ENCODE data around the gene RBP3. TPM values are rescaled to one million over a fixed set of nuclear protein-coding genes. Genes with fewer than 3 reads are reported as not detected.

RBP3 gene
- total RNA-seq, 1 donor from 2014 or later = not detected

- TF ChIP-seq CTCF (IDR thresholded peaks at IDR 0.05; ENCODE audit: insufficient read depth, low read length, poor library complexity, severe bottlenecking) = no peak
- DNase-seq (ENCODE audit: low read depth) = no peak
- H3K27me3 ChIP-seq (ENCODE audit: control insufficient read depth, insufficient read depth, low read length) = no peaks in the 10 kb centered on the region
- no peak overlapping the region for H3K4me3 ChIP-seq (ENCODE audit: low read depth, low read length)
- no peaks in the 10 kb centered on the region for H3K36me3 ChIP-seq (ENCODE audit: control insufficient read depth, insufficient read depth, low read length)
Observed at GRCh38 chr10:47400251-47400650, 52.1 kb downstream of the RBP3 start.

- no peaks in the 10 kb centered on the region for H3K27me3 ChIP-seq (ENCODE audit: control insufficient read depth, insufficient read depth, low read length)
- no peaks in the 10 kb centered on the region for H3K36me3 ChIP-seq (ENCODE audit: control insufficient read depth, insufficient read depth, low read length)
- no peak overlapping the region for H3K4me3 ChIP-seq (ENCODE audit: low read depth, low read length)
- TF ChIP-seq CTCF (IDR thresholded peaks at IDR 0.05; ENCODE audit: insufficient read depth, low read length, poor library complexity, severe bottlenecking) = no peak
- no peak for DNase-seq (ENCODE audit: low read depth)
Observed at GRCh38 chr10:47400786-47401185, 52.6 kb downstream of the RBP3 start.

GRCh38 chr10:47401210-47401609 is 53.0 kb downstream of the RBP3 start:
- no peaks in the 10 kb centered on the region for H3K27me3 ChIP-seq (ENCODE audit: control insufficient read depth, insufficient read depth, low read length)
- no peak for TF ChIP-seq CTCF (IDR thresholded peaks at IDR 0.05; ENCODE audit: insufficient read depth, low read length, poor library complexity, severe bottlenecking)
- no peak for DNase-seq (ENCODE audit: low read depth)

GRCh38 chr10:47401874-47402640 is 53.9 kb downstream of the RBP3 start:
- Histone ChIP-seq H3K36me3 (ENCODE audit: control insufficient read depth, insufficient read depth, low read length) (no peaks in the 10 kb centered on the region), H3K27me3 (ENCODE audit: control insufficient read depth, insufficient read depth, low read length) (no peaks in the 10 kb centered on the region), H3K4me3 (ENCODE audit: low read depth, low read length) (no peak overlapping the region)
- DNase-seq (ENCODE audit: low read depth) = no peak
- no peak for TF ChIP-seq CTCF (IDR thresholded peaks at IDR 0.05; ENCODE audit: insufficient read depth, low read length, poor library complexity, severe bottlenecking)

More at GRCh38 chr10:47401210-47401609, 53.0 kb downstream of the RBP3 start:
- Histone ChIP-seq H3K4me3 (ENCODE audit: low read depth, low read length) (no peak overlapping the region), H3K36me3 (ENCODE audit: control insufficient read depth, insufficient read depth, low read length) (no peaks in the 10 kb centered on the region)

DNA sequence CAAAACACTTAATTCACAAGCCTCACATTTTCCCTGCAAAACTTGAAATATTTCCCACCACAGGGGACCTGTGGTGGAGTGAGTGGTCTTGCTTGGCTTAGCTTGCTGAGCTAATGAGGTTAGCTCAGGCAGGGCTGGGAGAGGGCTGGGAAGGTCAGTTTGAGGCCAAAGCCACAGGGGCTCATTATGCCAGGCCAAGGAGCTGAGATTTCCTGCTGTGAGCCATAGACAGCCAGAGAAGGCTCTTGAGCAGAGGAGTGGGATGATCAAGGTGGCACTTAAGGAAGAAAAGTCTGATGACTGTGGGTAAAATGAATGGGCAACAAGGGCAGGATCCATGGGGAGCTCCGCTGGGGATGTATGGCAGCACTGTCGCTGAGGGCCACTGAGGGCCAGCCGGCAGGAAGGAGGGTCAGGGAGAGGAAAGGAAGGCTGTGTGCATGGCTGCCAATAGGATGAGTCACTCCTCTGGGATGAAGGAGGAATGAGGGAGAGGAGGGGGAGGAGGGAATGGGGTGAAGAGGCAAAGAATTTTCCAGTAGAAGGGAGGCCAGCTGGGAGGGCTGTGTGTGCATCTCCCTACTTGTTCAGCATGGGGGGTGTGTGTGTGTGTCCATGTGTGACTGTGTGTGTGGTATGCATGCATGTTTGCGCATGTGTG is 54.6 kb downstream of the RBP3 start:
- Histone ChIP-seq H3K4me3 (ENCODE audit: low read depth, low read length) (no peak overlapping the region), H3K27me3 (ENCODE audit: control insufficient read depth, insufficient read depth, low read length) (no peaks in the 10 kb centered on the region), H3K36me3 (ENCODE audit: control insufficient read depth, insufficient read depth, low read length) (no peaks in the 10 kb centered on the region)
- TF ChIP-seq CTCF (IDR thresholded peaks at IDR 0.05; ENCODE audit: insufficient read depth, low read length, poor library complexity, severe bottlenecking) = no peak
- DNase-seq (ENCODE audit: low read depth) = peak; percentile 65

Measured in kidney epithelial cell (primary cell).